ENCODE data around the gene CSKMT.
"Not testable (repeated sequence)": the region's sequence is repeated elsewhere in the genome, so short reads cannot be mapped to it uniquely, and the experiment has no call there.

The CSKMT gene

GRCh38 chr11:62689421-62690183, 24.5 kb downstream of the CSKMT start, which contains the start of gene LRRN4CL:
Gene LRRN4CL (minus strand): TSS chr11:62689530. CDS start chr11:62688508, 1,022 bp downstream.
- no peak for DNase-seq

- not testable (repeated sequence) for DNase-seq
Observed at GRCh38 chr11:62693624-62694023, 28.5 kb downstream of the CSKMT start.

GRCh38 chr11:62694455-62695167, 29.5 kb downstream of the CSKMT start:
- peak; percentile 23 for DNase-seq

- DNase-seq, result no peak
Observed at GRCh38 chr11:62702246-62702645, 37.1 kb downstream of the CSKMT start.

GRCh38 chr11:62703921-62704320, 38.8 kb downstream of the CSKMT start:
- DNase-seq, result not testable (repeated sequence)

- DNase-seq, result no peak
Observed at GRCh38 chr11:62705413-62705812, 40.3 kb downstream of the CSKMT start.

GRCh38 chr11:62705880-62706849, 41.1 kb downstream of the CSKMT start:
- DNase-seq, result peak; percentile 93

GRCh38 chr11:62706850-62707247, 41.7 kb downstream of the CSKMT start:
- DNase-seq, result no peak

GRCh38 chr11:62707277-62707861, 42.3 kb downstream of the CSKMT start, which contains the start of the genes BSCL2 and GNG3:
Gene BSCL2 (minus strand): TSS chr11:62707424. CDS start chr11:62707195, 229 bp downstream.
Gene GNG3 (plus strand): TSS chr11:62707676. CDS start chr11:62708296, 620 bp downstream.
- DNase-seq, result no peak

- DNase-seq, result no peak
Observed at GRCh38 chr11:62708392-62708791, 43.3 kb downstream of the CSKMT start.

- no peak for DNase-seq
Observed at GRCh38 chr11:62708793-62709192, 43.7 kb downstream of the CSKMT start.

GRCh38 chr11:62709247-62710000, 44.3 kb downstream of the CSKMT start:
- no peak for DNase-seq

- DNase-seq, result no peak
Observed at GRCh38 chr11:62710001-62710345, 44.9 kb downstream of the CSKMT start.

GRCh38 chr11:62712276-62712812, 47.2 kb downstream of the CSKMT start:
- DNase-seq, result no peak

- DNase-seq, result no peak
Observed at GRCh38 chr11:62712861-62713260, 47.7 kb downstream of the CSKMT start.

- DNase-seq, result no peak
Observed at GRCh38 chr11:62713343-62713742, 48.2 kb downstream of the CSKMT start.

GRCh38 chr11:62715150-62716130, 50.3 kb downstream of the CSKMT start:
- no peak for DNase-seq

GRCh38 chr11:62716206-62716605, 51.1 kb downstream of the CSKMT start:
- DNase-seq, result no peak

GRCh38 chr11:62716816-62717215, 51.7 kb downstream of the CSKMT start:
- no peak for DNase-seq

Measured in NCI-H446 treated with DMSO at 0.1 percent for 48 hours (cell line).